DND-41 (cell line): ENCODE data around the gene GAPDH.

Source experiments
- ATAC-seq: fragments of 200-7000 bp; cut with Tn5 transposase; 3 replicates; pipeline ENCODE4 v1.9.1; 2021; ENCODE audit warnings: low read depth; ENCODE audit not compliant: insufficient read depth
- DNase-seq: peaks from one replicate; pipeline ENCODE4 v3.0.0-alpha.2; 2020
- H2AFZ ChIP-seq: 2 replicates; pipeline ENCODE4 v1.6.0; 2012; ENCODE audit warnings: low read depth, low read length
- H3K27ac ChIP-seq: 2 replicates; pipeline ENCODE4 v1.5.1; 2012; ENCODE audit warnings: low read length, inconsistent platforms
- H3K27me3 ChIP-seq: fragments of 200-600 bp; sonication (generic); 2 replicates; pipeline ENCODE4 v1.6.0; 2012; ENCODE audit warnings: low read length, mild to moderate bottlenecking, inconsistent platforms; ENCODE audit not compliant: insufficient read depth, poor library complexity
- H3K36me3 ChIP-seq: 2 replicates; pipeline ENCODE4 v1.5.1; 2012; ENCODE audit warnings: low read length, inconsistent platforms; ENCODE audit not compliant: insufficient read depth
- H3K4me1 ChIP-seq: 2 replicates; pipeline ENCODE4 v1.5.1; 2012; ENCODE audit warnings: mild to moderate bottlenecking, low read length; ENCODE audit not compliant: insufficient read depth
- H3K4me2 ChIP-seq: 2 replicates; pipeline ENCODE4 v1.6.0; 2012; ENCODE audit warnings: mild to moderate bottlenecking, moderate library complexity, low read length, inconsistent platforms; ENCODE audit not compliant: insufficient read depth
- H3K4me3 ChIP-seq, 2 experiments: fragments of 200-600 bp in 1 of 2; shearing (Covaris generic) in 1 of 2; 2 replicates each; pipeline ENCODE4 v1.5.1; 2012 to 2016; ENCODE audit warnings: inconsistent platforms in 2 of 2, low read length in 2 of 2, mild to moderate bottlenecking in 2 of 2, low read depth in 1 of 2, moderate library complexity in 1 of 2
- H3K79me2 ChIP-seq: 2 replicates; pipeline ENCODE4 v1.6.0; 2012; ENCODE audit warnings: low read length, inconsistent platforms; ENCODE audit not compliant: insufficient read depth
- H3K9ac ChIP-seq: 2 replicates; pipeline ENCODE4 v1.6.0; 2012; ENCODE audit warnings: low read depth, mild to moderate bottlenecking, inconsistent platforms, low read length, moderate library complexity
- H3K9me3 ChIP-seq: 2 replicates; pipeline ENCODE4 v1.5.1; 2012; ENCODE audit warnings: low read length, moderate library complexity, mild to moderate bottlenecking, inconsistent platforms; ENCODE audit not compliant: insufficient read depth, severe bottlenecking
- H4K20me1 ChIP-seq: 2 replicates; pipeline ENCODE4 v1.6.0; 2012; ENCODE audit warnings: low read length; ENCODE audit not compliant: insufficient read depth
- CTCF ChIP-seq: IDR thresholded peaks from 2 replicates; pipeline ENCODE4 v1.5.1; 2012; ENCODE audit warnings: borderline replicate concordance, low read length, moderate library complexity, mild to moderate bottlenecking; ENCODE audit not compliant: poor library complexity, severe bottlenecking; ENCODE audit errors: extremely low read depth
- EZH2 ChIP-seq: IDR thresholded peaks from 3 replicates; pipeline ENCODE4 v1.6.1; 2012; ENCODE audit warnings: borderline replicate concordance, low read depth, mild to moderate bottlenecking, moderate library complexity, low read length, inconsistent platforms; ENCODE audit not compliant: severe bottlenecking

The GAPDH gene

GRCh38 chr12:6524648-6525047 lies 9.7 kb upstream of the GAPDH start:
- Histone ChIP-seq H4K20me1 (0 out of 2 replicates have a peak, but pooled peaks cover 2% of the 10 kb centered on the region), H3K4me2 (no peak overlapping the region), H3K79me2 (no peaks in the 10 kb centered on the region), H3K4me1 (no peaks in the 10 kb centered on the region), H3K4me3 (no peak overlapping the region), H3K27me3 (no peaks in the 10 kb centered on the region), H2AFZ (no peak overlapping the region), H3K9me3 (no peaks in the 10 kb centered on the region), H3K9ac (no peak overlapping the region), H3K27ac (no peak overlapping the region), H3K36me3 (peaks cover 95% of the 10 kb centered on the region)
- TF ChIP-seq CTCF (no peak), EZH2 (no peak)
- DNase-seq (no peak), ATAC-seq (no peak)

GRCh38 chr12:6526201-6526600 lies 8.1 kb upstream of the GAPDH start:
- Histone ChIP-seq H3K36me3 (peaks cover 95% of the 10 kb centered on the region), H4K20me1 (0 out of 2 replicates have a peak, but pooled peaks cover 2% of the 10 kb centered on the region), H3K4me2 (no peak overlapping the region), H3K9me3 (no peaks in the 10 kb centered on the region), H3K27ac (no peak overlapping the region), H3K4me1 (peaks cover 7% of the 10 kb centered on the region; the same call in 1 of the 2 replicates), H3K9ac (no peak overlapping the region), H3K79me2 (no peaks in the 10 kb centered on the region), H3K4me3 (no peak overlapping the region), H2AFZ (no peak overlapping the region), H3K27me3 (no peaks in the 10 kb centered on the region)
- TF ChIP-seq EZH2 (no peak), CTCF (no peak)
- DNase-seq (no peak), ATAC-seq (no peak)

- TF ChIP-seq EZH2 (no peak), CTCF (no peak)
- Histone ChIP-seq H2AFZ (no peak overlapping the region), H3K27me3 (no peaks in the 10 kb centered on the region), H4K20me1 (0 out of 2 replicates have a peak, but pooled peaks cover 2% of the 10 kb centered on the region), H3K9me3 (no peaks in the 10 kb centered on the region), H3K4me2 (no peak overlapping the region), H3K79me2 (peaks cover 3% of the 10 kb centered on the region), H3K9ac (no peak overlapping the region), H3K4me1 (peaks cover 14% of the 10 kb centered on the region), H3K27ac (no peak overlapping the region), H3K36me3 (peaks cover 90% of the 10 kb centered on the region), H3K4me3 (no peak overlapping the region)
- no peak for ATAC-seq
- DNase-seq, result no peak
Measured at GRCh38 chr12:6526766-6527525, 7.4 kb upstream of the GAPDH start.
